ENCODE data around the gene SYVN1. TPM values are rescaled to one million over a fixed set of nuclear protein-coding genes. Genes with fewer than 3 reads are reported as not detected.
A peak's percentile ranks its signal among the peaks of the same experiment; 100 is the strongest.

SYVN1 gene
- total and polyA plus RNA-seq, 12 donors, result 22.2 to 34.0 (median 26.1) TPM

DNA sequence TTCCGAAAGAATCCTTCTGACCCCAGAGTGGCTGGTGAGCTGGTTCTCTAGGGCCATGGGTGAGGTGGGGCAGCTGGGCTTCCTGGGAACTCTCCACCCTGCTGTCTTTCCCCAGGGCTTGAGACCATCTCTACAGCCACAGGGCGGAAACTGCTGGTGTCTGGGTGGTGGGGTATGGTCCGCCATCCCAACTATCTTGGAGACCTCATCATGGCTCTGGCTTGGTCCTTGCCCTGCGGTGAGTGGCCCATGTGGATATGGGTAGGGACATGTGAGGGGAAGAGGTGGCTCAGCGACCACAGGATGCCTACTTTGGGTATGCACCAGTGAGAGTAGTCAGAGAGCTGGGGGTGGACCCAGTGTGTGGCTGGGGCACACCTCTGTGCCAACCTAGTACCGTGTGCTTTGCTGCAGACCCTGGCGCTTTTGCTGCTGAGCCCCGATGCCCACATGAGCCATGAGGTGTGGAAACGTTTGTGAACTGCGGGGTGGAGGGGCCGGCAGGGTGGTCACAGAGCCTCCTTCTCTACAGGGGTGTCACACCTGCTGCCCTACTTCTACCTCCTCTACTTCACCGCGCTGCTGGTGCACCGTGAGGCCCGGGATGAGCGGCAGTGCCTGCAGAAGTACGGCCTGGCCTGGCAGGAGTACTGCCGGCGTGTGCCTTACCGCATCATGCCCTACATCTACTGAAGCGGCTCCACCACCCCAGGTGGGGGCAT lies 18.8 kb downstream of the SYVN1 start:
- peaks cover 0 to 10% (median 0%) of the 10 kb centered on the region in 7 donors for H3K27me3 ChIP-seq
- H3K4me3 ChIP-seq, result peak overlapping the region in 1 of 10 donors; percentile 77
- intact Hi-C loops (cut with DNase I), result loop anchor here in 5 of 10 donors (2.0 to 10.0 kb wide), 9 partner anchors 67 to 341 kb away; partner anchors contain the start of genes ARL2 (in 4 of the 5), CAPN1 (in 1 of the 5), PPP2R5B (in 1 of the 5) and SF1 (in 1 of the 5)
- peaks cover 25 to 78% (median 57%) of the 10 kb centered on the region in 9 donors for H3K4me1 ChIP-seq
- no peaks in the 10 kb centered on the region for H3K9me3 ChIP-seq
- peaks cover 0 to 45% (median 21%) of the 10 kb centered on the region in 9 donors for H3K36me3 ChIP-seq
- WGBS, 2 donors, result 93 to 95% methylated on average over 21 of the region's 21 CpGs
- no peak overlapping the region for H3K27ac ChIP-seq
- DNase-seq, result no peak
- TF ChIP-seq CTCF (IDR thresholded peaks at IDR 0.05), result no peak
- ATAC-seq, result no peak

GRCh38 chr11:65114538-65115171 lies 19.7 kb downstream of the SYVN1 start:
- no peak for TF ChIP-seq CTCF (IDR thresholded peaks at IDR 0.05)
- intact Hi-C loops (cut with DNase I), result loop anchor here in 5 of 10 donors (2.0 to 10.0 kb wide), 8 partner anchors 68 to 340 kb away; partner anchors contain the start of genes ARL2 (in 3 of the 5), CAPN1 (in 2 of the 5), PPP2R5B (in 1 of the 5) and SF1 (in 1 of the 5)
- no peak overlapping the region for H3K4me3 ChIP-seq
- ATAC-seq (no peak), DNase-seq (no peak)
- H3K27ac ChIP-seq, result no peak overlapping the region
- peaks cover 0 to 40% (median 14%) of the 10 kb centered on the region in 9 donors for H3K36me3 ChIP-seq
- H3K9me3 ChIP-seq, result no peaks in the 10 kb centered on the region
- 85 to 89% methylated on average over 11 of the region's 11 CpGs for WGBS, 2 donors
- H3K27me3 ChIP-seq, result peaks cover 0 to 10% (median 0%) of the 10 kb centered on the region in 7 donors
- H3K4me1 ChIP-seq, result peaks cover 26 to 75% (median 58%) of the 10 kb centered on the region in 9 donors

DNA sequence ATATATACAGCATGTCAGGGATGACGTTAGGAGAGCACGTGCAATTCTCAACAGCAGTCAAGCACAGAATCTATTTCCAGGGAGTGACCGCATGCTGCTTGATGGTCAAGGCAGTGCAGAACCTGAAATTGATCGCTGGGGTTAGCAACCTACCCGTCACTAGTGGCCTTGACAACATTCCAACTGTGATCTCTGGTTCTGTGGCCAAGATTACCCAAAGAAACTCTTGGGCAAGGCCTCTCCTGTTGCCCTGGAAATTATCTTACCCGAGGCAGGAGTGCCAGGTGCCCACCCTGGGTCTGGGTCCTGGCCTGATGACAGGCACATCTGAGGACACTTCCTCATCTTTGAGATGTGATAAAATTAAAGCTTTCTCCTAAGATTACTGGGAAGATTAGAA lies 20.5 kb downstream of the SYVN1 start:
- H3K4me1 ChIP-seq, result peaks cover 26 to 75% (median 58%) of the 10 kb centered on the region in 9 donors
- H3K9me3 ChIP-seq, result no peaks in the 10 kb centered on the region
- TF ChIP-seq CTCF (IDR thresholded peaks at IDR 0.05), result no peak
- WGBS, 2 donors, result 61 to 63% methylated on average over 6 of the region's 6 CpGs
- peaks cover 0 to 10% (median 0%) of the 10 kb centered on the region in 7 donors for H3K27me3 ChIP-seq
- peaks cover 0 to 40% (median 15%) of the 10 kb centered on the region in 9 donors for H3K36me3 ChIP-seq
- no peak for DNase-seq
- peak overlapping the region in 4 of 10 donors; percentile 61 to 84 (median 80) for H3K27ac ChIP-seq
- peak overlapping the region in 1 of 10 donors; percentile 58 for H3K4me3 ChIP-seq
- ATAC-seq, result no peak
- intact Hi-C loops (cut with DNase I), result loop anchor here in 5 of 10 donors (2.0 to 10.0 kb wide), 5 partner anchors 68 to 339 kb away; partner anchors contain the start of genes ARL2 (in 1 of the 5), CAPN1 (in 1 of the 5) and SF1 (in 1 of the 5)

GRCh38 chr11:65113361-65113756 lies 21.0 kb downstream of the SYVN1 start:
- no peak for ATAC-seq
- peak overlapping the region in 9 of 10 donors; percentile 38 to 75 (median 60) for H3K4me3 ChIP-seq
- H3K27ac ChIP-seq, result peak overlapping the region in 9 of 10 donors; percentile 61 to 84 (median 79)
- intact Hi-C loops (cut with DNase I), result loop anchor here in 4 of 10 donors (5.0 to 10.0 kb wide), 4 partner anchors 69 to 339 kb away; partner anchors contain the start of genes ARL2 (in 1 of the 4), CAPN1 (in 1 of the 4) and SF1 (in 1 of the 4)
- no peaks in the 10 kb centered on the region for H3K9me3 ChIP-seq
- WGBS, 2 donors, result 11 to 15% methylated on average over 14 of the region's 14 CpGs
- no peak for TF ChIP-seq CTCF (IDR thresholded peaks at IDR 0.05)
- DNase-seq, result no peak
- peaks cover 0 to 40% (median 20%) of the 10 kb centered on the region in 9 donors for H3K36me3 ChIP-seq
- peaks cover 26 to 73% (median 58%) of the 10 kb centered on the region in 9 donors for H3K4me1 ChIP-seq
- H3K27me3 ChIP-seq, result peaks cover 0 to 10% (median 0%) of the 10 kb centered on the region in 7 donors

All from heart right ventricle (tissue), 16 donors.